Activated CD4-positive, alpha-beta T cell treated with anti-CD3 and anti-CD28 coated beads, Interleukin-2, amount 50 U/mL, for 24 hours (primary cell): Measurements from ENCODE around the gene TRMT44.

Experiments used
- DNase-seq, 2 donors: peaks; one replicate each; pipeline ENCODE4 v3.0.0-alpha.2; 2020; ENCODE audit warnings: low read depth in 1 of 2, low spot score in 1 of 2

Gene TRMT44

GRCh38 chr4:8434251-8435073, 6.1 kb upstream of the TRMT44 start:
- DNase-seq = no peak

GRCh38 chr4:8435656-8436121, 4.9 kb upstream of the TRMT44 start:
- DNase-seq = peak in 1 of 2 donors; percentile 17

GRCh38 chr4:8437281-8437680, 3.3 kb upstream of the TRMT44 start:
- no peak for DNase-seq

DNA sequence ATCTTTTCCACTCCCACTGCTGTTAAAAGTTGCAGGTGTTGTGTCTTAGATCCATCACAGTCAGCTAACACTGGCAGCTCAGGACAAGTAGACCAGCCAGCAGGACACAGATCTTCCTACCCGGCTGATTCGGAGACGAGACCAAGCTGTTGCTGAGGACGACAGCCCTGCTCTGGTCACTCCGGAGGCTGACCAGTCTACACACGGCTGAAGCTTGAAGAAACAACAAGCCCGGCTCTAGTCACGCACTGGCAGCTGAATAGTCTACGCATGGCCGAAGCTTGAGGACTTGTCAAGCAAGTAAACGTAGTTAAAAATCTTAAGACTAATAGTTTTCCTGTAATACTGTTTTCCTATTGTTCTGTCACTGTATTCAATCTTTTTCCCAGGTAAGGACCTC, 1.8 kb upstream of the TRMT44 start:
- DNase-seq = no peak

DNA sequence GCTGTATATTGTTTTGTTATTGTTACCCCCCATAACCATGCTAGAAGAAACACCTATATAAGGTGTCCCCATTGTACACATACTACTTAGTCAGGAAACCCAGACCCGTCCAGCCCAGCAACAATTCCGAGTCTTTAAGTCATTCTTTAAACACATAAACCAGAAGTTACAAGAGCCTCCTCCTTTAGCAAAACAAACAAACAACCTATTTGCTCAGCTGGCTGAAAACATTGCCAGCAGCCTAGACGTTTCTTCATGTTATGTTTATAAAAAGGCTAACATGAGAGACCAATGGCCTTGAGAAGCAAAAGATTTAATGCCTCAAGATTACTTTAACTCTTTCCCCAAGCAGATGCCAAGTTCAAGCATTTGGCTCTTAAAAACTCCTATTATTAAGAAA, 1.4 kb upstream of the TRMT44 start:
- no peak for DNase-seq

- peak in 1 of 2 donors; percentile 8 for DNase-seq
These were observed 574 bp upstream of the TRMT44 start for GRCh38 chr4:8439914-8440491.

GRCh38 chr4:8441499-8442091, 1.0 kb downstream of the TRMT44 start:
- DNase-seq = no peak

DNA sequence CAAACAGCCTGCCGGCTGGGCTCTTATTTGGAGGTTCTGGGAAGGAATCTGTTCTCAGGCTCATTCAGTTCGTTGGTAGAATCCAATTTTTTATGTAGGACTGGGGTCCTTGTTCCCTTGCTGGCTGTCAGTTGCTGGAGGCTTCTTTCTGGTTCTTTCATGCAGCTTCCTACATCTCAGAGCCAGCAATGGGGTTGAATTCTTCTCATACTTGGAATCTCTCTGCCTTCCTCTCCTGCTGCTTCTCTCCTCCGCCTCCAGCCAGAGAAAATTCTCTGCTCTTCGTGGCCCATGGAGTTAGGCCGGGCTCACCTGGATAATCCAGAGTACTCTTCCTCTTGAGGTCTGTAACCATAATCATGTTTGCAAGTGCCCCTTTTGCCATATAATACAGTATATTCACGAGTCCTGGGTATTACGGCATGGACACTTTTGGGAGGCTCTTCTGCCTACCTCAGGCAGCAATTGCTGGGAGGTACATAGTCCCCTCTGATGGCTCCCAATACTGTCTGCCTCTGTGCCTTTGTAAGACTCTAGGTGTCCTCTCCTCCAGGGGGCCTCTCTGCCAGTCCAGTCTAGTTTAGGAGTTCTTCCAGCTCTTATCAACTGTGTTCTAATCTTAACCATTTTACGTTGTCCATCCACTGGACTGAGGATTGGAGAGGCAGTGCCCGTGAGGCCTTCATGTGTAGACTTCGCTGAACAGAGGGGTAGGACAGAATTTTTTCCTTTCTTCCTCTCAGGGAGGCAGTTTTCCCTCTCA, 2.2 kb downstream of the TRMT44 start:
- no peak for DNase-seq

- no peak for DNase-seq
These were observed 3.2 kb downstream of the TRMT44 start for GRCh38 chr4:8443801-8444200.

GRCh38 chr4:8446122-8446521, 5.5 kb downstream of the TRMT44 start:
- DNase-seq = no peak

- no peak for DNase-seq
These were observed 11.0 kb downstream of the TRMT44 start for GRCh38 chr4:8451440-8452182.

GRCh38 chr4:8453957-8454356, 13.4 kb downstream of the TRMT44 start:
- DNase-seq = no peak

DNA sequence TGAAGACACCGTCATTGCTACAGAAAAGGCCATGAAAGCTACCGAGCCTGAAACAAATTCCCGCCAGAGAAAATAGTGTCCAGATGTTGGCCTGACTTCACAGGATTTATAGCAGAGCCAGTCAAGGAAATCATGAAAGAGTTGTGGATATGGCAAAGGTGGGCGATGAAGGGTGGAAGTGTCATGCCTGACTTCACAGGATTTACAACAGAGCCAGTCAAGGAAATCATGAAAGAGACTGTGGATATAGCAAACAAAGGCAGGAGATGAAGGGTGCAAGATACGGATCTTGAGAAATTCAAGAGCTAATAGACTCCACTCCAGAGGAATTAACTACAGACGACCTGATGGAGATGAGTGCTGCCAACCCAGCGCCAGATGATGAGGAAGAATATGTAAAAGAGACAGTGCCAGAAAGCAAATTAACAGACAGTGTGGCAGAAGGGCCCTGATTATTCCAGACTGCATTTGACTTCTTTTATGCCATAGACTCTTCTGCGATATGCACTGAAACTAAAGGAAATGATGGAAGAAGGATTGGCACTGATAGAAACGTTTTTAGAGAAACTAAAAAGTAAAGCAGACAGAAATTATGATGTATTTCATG, 17.2 kb downstream of the TRMT44 start:
- no peak for DNase-seq

- no peak for DNase-seq
These were observed 19.4 kb downstream of the TRMT44 start for GRCh38 chr4:8459867-8460445.

- DNase-seq = no peak
These were observed 20.5 kb downstream of the TRMT44 start for GRCh38 chr4:8461086-8461485.

GRCh38 chr4:8461616-8462015, 21.0 kb downstream of the TRMT44 start:
- DNase-seq = no peak

GRCh38 chr4:8463811-8464210, 23.2 kb downstream of the TRMT44 start:
- no peak for DNase-seq

GRCh38 chr4:8464381-8464780, 23.8 kb downstream of the TRMT44 start:
- no peak for DNase-seq

GRCh38 chr4:8465615-8466611, 25.3 kb downstream of the TRMT44 start:
- DNase-seq = no peak
